GM18858 (cell line): ENCODE results near the gene RSRP1.

Experiments
- ATAC-seq: cut with Tn5 transposase; IDR thresholded peaks from one replicate; pipeline ENCODE4 v1.9.1; 2021; ENCODE audit not compliant: unreplicated experiment

The RSRP1 gene

DNA sequence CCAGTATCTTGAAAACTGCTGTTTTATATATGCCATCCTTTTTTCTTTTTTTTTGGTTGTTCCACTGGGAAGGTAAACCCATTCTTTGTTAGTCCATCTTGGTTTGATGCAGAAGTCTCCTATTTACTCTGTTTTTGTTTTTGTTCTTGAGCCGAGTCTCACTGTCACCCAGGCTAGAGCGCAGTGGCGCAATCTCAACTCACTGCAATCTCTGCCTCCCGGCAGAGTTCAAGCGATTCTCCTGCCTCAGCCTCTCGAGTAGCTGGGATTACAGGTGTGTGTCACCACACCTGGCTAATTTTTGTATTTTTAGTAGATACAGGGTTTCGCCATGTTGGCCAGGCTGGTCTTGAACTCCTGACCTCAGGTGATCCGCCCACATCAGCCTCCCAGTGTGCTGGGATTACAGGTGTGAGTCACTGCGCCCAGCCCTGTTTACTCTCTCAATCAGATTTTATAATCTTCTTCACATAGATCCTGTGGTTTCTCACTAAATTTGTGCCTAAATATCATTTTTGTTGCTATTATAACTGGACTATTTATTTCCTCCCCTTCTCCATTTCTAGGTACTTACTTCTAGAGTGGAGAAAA is 27.5 kb downstream of the RSRP1 start:
- no peak for ATAC-seq

DNA sequence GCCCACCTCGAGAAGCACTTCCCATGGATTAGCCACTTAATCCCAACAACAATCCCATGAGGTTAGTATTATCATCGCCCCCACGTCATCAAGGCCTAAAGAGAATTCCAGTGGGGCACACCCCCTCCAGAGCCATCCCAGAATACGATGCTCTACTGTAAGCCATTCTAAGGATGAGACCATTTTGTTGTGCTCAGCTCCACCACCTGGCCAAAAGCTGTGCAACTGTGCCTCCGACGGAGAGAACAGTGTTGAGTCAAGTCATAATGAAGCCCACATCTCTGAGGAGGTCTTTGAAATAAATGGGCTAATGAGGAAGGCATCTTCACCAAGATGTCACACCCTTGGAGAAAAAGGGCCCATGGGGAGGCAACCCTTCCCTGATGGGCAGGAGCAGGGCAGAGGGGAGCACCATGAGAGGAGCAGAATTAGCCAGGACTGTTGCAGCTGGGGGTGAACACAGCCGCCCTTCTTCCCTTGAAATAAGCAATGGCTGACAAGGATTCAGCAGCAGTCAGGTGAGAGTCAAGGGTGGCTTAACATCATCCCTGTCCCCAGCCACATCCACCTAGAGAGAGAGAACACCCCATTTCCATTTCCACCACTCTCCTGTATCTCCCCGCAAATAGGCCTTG is 29.5 kb downstream of the RSRP1 start:
- no peak for ATAC-seq

DNA sequence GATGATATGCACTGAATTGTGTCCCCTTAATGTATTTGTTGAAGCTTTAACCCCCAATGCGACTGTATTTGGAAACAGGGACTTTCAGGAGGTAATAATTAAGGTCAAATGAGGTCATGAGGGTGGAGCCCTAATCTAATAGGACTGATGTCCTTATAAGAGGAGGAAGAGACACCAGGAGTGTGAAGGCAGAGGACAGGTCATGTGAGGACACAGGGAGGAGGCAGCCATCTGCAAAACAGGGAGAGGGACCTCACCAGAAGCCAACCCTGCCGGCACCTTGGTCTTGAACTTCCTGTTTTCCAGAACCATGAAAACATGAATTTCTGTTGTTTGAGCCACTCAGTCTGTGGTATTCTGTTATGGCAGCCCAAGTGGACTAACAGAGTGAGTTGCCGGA is 30.2 kb downstream of the RSRP1 start:
- no peak for ATAC-seq

DNA sequence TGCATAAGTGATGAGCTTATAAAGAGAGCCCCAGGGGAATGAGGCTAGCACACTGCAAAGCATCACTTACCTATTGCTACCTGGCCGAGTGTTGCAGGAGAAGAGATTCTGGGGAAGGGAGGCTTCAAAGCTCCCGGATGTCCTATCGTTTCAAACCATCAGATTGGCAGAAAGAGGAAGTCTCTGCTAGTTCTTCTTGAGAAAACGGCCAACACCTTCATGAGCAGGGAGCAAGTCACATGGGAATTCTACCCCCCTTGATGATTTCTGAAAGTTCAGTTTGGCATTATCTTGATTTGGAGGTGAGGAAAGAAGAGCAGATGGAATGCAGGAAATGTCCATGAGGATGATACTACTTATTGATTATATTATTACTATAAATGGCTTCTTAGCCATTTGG is 31.1 kb downstream of the RSRP1 start:
- ATAC-seq: no peak

DNA sequence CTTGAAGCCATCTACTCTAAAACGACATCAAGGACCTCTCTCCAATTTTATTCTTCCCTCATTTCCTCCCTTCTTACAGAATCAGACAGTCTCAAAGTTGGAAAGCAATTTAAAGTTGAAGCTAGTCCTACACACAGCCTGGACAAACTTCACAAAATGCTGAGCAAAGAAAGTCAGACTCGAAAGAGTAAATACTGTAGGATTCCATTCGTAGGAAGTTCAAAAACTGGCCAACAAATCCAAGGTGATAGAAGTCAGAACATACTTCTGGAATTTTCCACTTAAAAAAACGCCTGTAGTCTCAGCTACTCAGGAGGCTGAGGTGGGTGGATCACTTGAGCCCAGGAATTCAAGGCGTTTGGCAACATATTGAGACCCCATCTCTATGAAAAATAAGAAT is 34.5 kb downstream of the RSRP1 start:
- no peak for ATAC-seq

DNA sequence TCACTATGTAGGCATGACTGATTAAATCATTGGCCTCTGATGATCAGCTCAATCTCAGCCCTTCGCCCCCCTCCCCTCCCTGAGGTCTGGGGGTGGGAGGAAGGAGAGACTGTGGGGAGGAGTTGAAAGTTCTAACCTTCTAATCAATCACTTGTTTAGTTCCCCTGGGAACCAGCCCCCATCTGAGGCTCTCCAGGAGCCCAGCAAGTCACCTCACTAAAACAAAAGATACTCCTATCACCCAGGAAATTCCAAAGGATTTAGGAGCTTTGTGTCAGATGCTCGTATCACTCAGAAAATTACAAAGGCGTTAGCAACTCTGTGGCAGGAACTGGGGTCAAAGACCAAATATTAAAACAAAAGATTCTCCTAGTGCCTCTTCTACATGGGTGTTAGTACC is 36.5 kb downstream of the RSRP1 start:
- no peak for ATAC-seq

DNA sequence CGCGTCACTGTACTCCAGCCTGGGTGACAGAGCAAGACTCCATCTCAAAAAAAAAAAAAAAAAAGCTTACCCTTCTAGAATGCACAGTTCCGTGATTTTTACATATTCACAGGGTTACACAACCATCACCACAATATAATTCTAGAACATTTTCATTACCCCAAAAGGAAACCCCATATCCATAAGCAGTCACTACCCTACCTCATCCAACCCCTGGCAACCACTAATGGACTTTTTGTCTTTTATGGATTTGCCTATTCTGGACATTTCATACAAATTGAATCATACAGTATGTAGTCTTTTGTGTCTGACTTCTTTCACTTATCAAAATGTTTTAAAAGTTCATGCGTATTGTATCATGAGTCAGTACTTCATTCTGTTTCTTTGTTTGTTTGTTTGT is 37.7 kb downstream of the RSRP1 start:
- ATAC-seq: no peak

DNA sequence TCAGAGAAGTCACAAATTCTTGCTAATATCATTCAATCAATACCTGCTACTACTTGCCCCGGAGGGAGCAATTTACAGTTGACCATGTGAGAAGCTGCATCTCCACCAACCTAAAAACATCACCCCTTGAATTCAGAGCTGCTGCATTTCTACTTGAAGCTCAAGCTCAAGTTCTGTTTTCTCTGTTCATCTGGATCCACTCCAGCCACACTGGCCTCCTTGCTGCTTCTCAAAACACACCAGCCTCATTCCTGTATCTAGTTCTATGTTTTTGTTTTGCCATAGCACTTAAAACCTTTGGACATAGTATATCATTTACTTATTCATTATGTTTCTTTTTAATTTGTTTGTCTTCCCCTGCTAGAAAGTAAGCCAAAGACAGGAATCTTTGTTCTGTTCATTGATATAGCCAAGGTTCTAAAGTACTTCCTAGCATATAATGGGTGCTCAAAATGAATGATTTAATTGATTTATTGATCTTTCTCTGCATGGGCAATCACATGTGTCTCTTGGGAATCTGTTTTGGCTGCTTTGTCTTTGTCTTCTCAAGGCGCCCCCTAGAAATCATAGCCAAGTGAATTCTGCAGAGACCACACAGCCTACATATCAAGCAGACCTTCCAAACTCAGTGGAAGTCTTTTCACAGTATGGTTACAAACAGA is 38.6 kb downstream of the RSRP1 start:
- ATAC-seq: no peak

DNA sequence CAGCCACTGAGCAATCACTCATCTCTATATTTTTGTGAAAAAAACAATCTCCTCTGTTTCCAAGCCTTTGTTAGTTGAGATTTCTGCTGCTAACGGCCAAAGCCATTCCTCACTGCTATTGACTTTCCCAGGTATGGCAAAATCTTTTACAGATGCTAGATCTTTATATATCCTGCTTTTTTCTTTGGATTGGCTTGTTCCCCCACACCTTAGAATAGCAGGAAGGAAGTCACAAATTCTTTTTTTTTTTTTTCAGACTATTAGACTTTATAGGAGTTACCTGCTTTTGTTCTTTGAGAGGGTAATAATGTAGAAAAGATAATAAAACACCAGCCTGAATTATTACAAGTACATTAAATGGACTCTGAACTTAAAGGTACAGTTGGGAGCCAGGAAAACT is 39.2 kb downstream of the RSRP1 start:
- no peak for ATAC-seq

DNA sequence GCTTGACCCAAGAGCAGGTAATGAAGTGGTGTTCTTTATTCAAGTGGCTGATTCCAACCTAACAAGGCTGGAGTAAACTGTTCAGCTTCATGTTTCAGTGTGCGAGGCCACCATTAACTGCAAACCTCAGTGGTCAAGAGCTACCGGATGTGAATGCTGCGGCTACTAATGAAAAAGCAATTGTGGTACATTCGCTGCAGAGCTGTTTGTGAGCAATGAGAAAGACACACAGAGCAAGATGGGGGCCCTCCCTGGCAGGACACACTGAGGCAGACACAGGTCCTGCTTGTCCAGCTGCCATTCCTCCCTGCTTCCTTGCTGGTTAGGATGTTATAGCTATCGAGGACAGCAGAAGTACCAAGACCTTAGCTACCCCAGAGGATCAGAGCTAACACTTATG is 41.1 kb downstream of the RSRP1 start:
- ATAC-seq: no peak

DNA sequence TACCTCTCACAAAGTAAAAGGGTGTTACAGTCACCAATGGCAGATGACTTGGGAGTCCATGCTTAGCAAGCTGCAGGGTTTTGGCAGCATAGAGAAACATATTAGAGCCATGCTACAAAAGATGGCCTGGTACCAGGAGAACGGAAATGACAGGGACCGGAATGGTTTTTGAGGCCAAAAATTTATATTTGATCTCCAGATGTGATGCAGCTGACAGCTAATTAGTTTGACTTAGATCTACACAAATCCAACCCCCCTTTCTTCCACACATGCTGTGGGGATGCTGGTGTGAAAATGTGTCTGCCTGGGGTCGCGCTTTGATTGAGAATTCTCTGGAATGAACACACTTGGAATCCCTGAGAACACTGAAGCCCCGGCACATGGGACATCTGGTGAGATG is 41.5 kb downstream of the RSRP1 start:
- no peak for ATAC-seq

DNA sequence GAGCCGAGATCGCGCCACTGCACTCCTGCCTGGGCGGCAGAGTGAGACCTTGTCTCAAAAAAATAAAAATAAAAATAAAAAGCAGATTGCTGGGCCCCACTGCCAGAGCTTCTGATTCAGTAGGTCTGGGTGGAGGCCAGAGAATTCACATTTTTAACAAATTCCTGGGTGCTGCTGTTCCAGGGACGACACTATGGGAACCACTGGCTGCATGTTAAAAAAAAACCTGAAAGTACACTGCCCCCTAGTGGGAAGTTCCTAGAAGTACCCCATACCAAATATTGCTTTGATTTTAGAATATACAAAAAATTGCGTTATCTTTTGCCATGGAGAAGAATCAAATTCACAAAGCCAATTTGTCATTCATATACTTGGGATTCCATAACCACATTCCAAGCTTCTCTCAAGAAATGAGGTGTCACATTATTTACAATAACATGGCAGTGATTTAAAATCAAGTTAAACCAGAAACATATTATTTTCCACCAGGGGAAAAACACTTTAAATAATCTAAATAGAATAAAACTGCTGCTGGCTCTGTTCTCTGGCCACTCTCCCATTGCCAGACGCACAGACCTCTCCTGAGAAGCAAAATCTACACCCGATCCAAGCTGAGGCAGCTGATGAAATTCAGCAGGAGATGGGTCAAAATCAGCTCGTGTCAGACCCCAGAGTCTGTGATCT is 42.3 kb downstream of the RSRP1 start:
- ATAC-seq: no peak

DNA sequence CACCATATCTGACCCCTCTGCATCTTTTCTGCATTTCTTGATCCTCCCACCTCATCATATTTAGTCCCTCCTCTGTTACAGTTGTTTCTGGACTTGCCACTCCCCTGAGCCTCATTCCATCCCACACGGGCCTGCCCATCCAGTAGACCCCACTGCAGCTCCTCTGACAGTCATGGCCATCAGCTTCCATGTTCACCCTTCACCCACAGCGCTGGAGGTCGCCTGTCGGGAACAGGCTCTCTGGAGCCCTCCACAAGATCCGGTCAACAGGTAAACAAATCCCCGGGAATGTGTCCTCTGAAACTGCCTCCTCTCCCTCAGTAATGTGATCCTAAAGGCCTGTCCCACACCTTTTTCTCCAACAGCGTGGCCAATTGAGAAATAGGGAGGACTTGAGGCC is 46.2 kb downstream of the RSRP1 start:
- ATAC-seq: no peak

DNA sequence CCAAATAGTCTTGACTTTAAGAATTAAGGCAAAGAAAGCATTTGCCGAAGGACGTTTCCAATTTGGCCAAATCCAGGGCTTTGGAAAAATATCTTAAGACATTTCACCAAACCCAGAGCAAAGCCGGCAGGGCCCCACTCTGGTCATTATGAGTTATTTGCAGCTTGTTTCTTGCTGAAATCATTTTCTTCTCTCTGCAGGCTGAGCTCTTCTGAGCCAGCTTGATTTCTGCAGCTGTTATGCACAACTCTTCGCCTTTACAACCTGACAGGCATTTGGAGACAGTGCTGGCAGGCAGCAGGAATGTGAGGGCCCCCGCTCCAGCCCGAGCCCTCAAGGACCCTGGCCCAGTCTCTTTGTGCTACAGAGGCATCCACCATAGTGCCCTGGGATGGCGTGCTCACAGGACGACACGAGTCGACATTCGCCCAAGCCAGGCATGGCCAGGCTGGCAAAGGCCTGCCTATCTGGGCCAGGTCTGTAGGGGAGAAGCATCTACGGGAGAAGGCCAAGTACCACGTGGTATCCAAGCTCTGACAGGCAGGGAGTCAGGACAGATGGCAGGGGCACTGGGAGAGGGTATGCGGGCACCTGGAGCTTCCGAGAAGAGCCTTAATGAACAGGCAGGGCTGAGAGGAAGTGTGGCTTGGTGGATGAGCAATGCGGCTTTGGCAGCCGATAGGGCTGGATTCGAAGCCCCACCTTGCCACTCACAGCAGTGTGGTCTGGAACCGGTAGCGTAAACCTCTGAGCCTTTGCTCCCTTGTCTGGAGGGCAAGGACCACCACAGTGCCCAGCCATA is 47.2 kb downstream of the RSRP1 start:
- ATAC-seq: no peak

DNA sequence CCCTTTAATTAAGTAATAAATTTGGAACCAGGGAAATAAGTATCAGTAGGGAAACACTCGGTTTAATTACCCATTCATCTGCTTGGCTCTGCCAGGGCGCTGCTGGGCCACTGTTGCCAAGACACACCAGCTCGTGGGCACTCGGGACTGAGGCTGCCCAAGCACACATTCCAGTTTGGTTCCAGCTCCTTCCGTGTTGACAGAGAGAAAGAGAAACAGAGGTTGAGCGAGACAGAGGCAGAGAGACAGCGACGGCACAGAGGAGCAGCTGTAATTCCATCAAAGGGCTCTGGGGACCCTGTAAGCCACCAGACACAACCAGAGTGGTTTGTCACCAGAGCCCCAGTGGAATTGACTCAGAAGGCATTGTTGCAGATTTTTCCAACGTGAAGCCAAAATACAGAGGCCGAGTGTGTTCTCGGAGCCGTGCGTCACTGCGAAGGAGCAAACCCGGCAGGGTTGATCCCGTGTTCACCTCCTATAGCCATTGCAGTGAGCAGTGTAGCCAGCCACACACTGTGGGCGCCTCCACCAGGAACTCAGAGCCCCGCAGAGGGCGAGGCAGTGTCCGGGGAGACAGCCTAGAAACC is 48.5 kb downstream of the RSRP1 start:
- ATAC-seq: no peak

DNA sequence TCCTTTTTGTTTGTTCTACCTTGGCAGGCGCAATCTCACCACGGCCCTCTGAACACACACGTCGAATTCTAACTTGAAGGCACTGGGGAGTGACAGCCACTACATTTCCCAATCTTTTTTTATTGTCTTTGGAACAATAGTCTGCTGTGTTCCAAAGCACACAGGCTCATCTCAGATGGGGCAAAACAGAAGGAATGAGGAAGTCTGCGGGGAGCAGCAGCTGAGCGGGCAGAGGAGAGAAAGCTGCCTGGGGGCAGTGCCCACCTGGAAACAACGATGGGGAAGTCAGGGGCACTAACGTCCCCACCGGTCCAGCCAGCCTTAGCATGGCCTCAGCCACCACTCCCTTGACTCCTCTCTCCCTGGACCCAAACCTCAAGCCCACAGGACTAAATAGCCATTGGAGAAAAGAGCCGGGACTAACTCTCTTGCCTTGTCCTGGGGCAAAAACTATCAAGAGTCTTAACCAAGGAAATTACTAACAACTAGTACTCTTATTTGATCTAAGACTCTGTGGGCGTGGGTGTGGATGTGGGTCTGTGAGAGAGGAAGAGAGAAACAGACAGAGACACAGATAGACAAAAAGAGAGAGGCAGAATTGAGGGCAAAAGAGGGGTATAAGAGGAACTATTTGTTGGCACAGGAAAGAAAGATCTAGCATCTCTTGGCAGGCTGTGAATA is 49.1 kb downstream of the RSRP1 start:
- no peak for ATAC-seq

DNA sequence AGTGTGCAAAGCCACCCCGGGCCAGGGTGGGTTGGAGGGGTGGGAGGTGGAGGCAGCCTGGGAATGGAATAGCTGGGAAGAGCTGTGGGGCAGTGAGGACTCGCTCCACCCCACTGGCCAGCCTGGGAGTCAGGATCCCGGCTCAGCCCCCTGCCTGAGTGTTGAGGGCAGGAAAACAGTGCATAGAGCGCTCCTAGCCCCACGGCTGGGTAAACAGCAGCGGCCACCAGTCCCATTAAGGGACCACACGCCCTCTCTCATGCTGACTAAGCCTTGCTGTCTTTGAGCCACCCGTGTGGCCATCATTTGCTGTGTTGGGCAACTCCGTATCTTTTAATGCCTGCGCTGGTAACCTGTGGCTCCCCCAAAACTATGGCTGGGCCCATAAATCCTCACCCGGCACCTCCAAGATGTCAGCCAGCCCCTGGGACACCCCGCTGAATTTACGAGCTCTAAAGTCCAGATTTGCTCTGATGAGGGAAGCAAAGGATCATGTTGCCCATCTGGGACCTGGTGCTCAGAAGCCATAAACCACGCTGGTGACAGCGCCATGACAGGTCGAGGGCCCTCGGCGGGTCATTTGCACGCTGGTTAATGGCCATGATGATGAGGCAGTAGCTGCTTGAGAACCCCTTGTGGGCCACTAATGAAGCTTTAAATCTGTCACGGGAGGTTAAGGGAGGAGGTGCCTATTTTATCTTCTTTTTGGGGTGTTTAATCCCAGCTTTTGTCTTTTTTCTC is 49.8 kb downstream of the RSRP1 start:
- no peak for ATAC-seq

DNA sequence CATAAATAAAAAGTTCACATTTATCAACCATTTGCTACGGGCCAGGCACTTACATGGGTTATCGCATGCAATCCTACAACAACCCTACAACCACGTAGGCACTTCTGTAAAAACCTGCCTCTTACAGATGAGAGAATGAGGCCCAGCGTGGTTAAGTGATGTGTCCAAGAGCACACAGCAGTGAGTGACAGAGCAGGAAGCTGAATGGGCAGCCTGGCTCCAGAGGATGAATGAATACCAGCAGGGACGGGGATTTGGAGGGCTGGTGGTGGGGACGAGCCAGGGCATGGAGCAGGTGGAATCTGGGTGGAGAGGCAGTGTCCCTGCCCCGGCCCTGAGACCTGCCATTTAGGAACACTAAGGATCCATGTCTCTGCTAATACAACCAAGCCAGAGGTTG is 50.4 kb downstream of the RSRP1 start:
- no peak for ATAC-seq

DNA sequence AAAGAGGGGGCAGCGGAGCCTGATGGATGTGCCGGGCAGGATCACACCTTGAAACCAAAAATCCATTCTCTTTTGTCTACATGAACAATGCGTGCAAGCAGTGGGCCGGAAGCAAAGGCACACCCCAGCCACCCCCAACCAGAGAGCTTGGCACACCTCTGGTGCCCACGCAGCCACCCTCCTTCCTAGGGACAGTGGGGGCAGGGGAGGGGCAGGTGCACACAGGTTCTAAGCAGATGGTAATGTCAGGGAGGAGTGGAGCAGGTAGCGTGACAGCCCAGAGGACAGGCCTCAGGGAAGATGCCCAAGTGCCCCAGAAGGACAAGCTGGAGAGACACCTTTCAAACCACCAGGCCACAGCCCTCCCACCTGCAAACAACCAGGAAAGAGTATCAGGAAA is 51.4 kb downstream of the RSRP1 start:
- no peak for ATAC-seq

DNA sequence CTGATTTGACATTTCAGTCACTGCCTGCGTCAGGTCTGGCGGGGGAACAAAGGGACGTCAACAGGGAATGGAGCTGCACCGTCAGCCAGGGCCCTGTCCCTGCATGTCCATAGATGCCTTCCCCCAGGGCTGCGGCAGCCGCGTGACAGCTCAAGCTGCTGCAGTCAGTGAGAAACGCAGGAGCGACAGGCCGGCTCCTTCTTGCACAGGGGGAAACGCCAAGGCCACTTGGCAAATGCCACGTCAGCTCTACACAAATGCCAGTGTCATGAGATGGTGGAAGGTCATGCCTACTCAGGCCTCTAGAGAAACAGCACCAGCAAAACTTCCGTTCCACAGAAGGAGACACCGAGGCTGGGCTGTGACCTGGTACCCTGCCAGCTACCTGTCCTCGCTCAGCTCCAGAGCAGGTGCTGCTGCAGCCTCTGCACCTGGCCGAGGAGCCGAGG is 52.7 kb downstream of the RSRP1 start:
- no peak for ATAC-seq
